Astrocyte of the hippocampus (primary cell): ENCODE results near the gene PPP1R9A.

ENCODE experiments used
- DNase-seq: peaks from one replicate; pipeline ENCODE4 v3.0.0; 2011; ENCODE audit warnings: low read depth, low spot score

PPP1R9A gene

DNA sequence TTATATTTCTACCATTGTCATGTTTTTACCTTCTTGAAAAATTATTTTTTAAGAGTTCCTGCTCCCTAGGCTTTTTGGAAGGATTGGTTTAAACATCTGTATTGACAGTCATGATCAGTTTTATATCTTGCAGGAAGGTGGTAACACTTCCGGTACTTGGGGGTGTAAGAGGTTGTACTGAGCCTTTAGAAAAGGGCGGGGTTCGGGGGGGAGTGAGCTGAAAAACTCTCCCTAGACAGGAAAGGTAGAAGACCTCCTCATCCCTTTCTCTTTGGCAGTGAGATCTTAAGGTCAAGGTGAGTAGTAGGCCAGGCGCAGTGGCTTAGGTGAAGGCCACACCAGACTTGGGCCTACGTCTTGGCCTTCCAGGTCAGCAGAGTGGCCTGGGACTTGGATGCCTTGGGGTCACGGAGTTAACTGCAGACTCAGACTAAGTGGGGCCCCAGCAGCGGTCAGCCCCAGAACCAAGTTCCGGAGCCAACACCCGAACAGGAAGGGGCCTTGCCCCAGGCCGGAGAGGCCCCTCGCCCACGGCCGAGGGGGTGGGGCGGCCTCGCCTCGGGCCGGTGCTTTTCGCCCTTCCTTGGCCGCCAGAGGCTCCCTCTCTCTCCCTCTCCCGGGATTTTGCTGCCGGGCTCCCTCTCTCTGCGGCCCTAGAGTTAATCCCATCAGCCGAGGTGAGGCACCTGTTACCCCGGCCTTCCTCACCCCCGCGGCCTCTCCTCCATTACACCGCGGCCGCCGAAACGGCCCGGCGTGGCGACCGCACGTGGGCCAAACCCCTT, at the start of gene PPP1R9A:
Gene PPP1R9A, plus strand, starts transcription at position 569 of the 785 bp plus-strand sequence. CDS start 2,520 bp downstream, outside the sequence.
- DNase-seq = peak; percentile 73

DNA sequence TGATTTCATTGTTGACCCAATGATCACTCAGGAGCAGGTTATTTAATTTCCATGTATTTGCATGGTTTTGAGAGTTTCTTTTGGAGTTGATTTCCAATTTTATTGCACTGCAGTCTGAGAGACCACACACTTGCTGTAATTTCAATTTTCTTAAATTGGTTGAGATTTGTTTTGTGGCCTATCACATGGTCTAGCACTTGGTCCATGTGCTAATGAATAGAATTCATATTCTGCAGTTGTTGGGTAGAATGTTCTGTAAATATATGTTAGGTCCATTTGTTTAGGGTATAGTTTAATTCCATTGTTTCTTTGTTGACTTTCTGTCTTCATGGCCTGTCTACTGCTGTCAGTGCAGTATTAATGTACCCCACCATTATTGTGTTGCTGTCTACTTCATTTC, 36.3 kb upstream of the PPP1R9A start:
- no peak for DNase-seq

DNA sequence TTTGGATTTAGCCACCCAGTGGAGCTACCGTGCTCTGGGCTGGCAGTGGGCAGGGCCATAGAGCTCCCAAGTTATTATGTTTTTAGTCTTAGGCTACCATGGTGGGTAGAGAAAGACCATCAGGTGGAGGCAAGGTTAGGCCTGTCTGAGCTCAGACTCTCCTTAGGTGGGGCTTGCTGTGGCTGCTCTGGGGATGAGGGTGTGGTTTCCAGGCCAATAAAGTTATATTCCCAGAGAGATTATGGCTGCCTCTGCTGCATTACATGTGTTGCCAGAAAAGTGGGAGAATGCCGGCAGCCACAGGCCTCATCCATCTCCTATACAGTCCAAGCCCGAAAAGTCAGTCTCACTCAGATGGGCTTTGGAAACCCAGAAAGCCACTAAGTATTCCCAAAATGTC, 34.2 kb upstream of the PPP1R9A start:
- no peak for DNase-seq

DNA sequence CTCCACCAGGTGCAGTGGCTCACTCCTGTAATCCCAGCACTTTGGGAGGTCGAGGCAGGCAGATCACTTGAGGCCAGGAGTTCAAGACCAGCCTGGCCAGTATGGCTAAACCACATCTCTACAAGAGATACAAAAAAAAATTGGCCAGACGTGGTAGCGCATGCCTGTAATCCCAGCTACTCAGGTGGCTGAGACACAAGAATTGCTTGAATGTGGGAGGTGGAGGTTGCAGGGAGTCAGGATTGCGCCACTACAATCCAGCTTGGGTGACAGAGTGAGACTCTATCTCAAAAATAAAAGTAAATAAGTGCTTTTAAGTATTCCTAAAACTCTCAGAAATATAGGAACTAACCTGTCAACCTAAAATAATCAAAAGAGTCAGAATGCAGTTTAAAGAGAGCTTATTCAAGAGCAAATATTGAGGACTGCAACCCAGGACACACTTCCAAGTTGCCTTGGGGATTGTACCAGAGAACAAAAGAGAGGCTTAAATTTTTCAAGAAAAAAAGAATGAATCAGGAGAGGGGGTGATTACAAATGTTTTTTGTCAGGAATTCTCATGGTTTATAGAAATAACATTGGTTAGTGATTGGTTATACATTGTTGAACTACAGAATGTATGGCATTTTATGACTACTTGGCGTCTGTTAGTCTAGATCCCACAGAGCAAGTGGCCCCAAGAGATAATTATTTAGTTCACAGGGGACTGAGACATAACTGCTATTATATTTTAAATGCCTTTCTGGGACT, 33.2 kb upstream of the PPP1R9A start:
- DNase-seq = peak; percentile 16

DNA sequence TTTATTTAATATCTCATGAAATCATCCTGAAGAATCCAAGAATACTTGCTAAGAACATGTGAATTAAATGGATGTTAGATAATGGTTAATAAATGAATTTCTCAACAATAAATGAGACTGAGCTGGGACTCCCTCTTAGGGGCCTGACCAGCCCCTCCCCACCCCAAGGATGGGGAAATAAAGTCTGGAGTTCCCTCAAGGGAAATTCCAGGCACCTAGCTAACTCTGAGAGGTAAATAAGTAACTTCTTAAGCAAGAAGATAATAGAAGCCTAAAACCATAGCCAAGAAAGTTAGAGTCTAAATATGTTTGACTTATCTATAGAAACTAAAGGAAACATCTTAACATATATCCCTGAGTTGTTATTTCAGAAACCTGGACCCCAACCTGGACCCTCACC, 32.2 kb upstream of the PPP1R9A start:
- DNase-seq = no peak

DNA sequence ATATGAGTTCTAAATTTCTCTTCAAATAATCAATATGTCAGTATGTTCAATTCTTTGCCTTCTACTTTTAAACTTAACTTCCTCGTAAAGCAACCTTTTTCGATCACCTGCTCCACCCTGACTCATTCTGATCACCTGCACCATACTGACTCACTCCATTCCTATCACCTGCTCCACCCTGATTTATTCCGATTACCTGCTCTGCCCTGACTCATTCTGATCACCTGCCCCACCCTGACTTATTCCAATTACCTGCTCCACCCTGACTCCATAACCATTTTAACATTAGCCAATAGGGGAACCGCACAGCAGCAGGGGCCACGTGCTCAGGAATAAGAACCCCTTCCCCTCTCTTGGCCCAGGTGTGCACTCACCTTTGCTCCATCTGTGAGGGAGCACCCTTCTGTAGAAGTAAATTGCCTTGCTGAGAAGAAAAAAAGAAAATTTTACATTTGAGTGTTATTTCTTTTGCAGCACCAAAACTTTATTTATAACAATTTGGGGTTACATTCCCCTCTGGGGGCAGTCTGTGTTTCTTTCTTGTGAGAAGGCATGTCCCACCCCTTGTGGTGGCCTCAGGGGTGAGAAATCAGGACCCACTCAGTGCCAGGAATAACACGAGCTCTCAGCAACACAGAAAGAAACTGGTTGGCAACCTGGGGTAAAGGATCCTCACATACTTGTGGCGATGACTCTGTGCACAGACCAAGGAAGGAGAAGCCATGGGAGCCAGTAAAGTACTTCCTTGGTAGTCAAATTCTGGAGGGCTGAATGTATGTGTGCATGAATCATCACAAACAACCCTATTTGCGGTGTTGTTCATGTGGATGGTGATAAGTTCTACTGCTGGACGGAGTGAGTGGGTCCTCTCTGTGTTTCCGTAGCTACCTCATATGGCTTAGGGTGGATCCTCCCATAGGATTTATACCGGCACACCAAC, 29.4 kb upstream of the PPP1R9A start:
- no peak for DNase-seq

DNA sequence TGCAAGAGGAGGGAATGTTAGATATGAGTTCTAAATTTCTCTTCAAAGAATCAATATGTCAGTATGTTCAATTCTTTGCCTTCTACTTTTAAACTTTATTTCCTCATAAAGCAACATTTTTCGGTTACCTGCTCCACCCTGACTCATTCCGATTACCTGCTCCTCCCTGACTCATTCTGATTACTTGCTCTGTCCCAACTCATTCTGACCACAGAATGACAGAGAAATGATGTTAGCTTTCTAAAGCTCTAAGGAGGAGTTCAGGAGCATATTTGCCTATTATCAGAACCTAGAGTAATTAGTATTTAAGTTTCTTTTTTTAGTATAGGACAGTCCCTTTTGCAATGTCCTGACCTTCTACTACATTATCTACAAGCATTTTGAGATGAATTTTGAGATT, 24.5 kb upstream of the PPP1R9A start:
- no peak for DNase-seq

DNA sequence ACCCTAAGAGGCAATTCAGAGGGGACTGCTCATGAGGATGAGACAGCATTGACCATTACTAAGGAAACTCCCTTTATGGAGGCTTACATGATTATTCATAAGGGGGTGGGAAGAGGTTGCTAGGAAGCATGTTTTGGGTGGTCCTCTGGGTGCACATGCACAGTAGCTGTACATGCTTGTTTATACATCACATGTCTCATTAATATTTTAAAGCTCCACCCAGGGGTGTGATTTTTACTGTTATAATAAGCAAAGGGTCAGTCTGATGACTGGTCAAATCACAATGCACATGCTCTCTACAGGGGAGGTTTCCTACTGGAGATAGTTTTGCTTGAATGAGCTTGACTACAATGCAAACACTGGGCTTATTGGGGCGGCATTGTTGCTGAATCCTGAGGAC, 23.8 kb upstream of the PPP1R9A start:
- no peak for DNase-seq

DNA sequence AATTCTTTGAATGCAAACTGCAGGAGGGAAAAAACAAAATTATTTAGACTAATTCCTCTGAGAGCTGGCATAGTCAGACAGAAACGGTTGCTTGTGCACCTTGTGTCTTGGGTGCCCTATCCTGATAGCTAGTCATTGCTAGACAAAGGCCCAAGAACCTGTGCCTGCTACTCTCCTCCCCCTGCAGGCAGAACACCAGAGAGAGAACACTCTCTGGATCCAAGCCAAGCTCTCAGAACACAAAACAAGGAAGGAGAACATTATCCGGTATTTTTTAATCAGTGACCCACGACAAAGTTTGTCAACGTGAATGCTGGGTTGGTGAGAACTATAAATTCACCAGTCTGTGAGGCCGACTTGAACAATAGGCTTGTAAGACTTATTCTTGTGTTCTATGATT, 18.8 kb upstream of the PPP1R9A start:
- DNase-seq = peak; percentile 32

DNA sequence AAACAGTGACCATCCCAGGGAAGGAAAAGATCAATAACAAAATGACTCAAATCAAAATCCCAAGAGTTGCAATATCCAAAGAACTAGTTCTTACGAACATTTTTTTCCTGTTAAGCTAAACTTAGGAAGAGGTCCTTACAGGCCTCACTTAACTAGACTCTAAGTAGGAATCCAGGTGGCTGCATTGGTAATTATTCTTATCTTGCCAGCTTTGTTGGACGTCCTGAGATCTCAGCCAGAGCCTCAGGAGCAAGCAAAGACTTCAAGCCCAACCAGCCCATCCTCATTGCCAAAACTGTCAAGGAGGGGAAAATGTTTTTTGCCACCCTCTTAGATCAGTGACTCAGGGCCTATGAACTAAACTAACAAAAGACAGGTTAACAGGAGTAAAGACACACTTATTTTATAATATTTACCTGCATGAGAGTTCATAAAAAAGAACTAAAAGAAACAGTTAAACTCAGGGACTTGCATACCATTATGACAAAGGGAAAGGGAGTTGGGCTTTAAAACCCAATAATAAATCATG, 18.3 kb upstream of the PPP1R9A start:
- DNase-seq = no peak

DNA sequence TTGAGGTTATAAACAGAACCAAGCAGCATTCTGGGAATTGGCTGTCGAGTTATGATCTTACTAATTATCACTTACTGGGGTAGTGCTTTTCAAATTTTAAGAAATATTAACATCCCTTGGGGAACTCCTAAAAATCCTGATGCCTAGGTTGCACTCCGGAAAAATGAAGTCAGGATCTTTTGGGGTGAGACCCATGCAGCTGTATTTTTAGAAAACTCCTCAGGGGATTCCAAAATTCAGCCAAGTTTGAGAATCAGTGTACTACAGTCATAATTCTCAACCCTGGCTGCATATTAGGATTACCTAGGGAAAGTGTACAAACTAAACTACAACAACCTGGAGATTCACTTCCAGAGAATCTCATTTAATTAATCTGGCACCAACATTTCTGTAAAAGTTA, 17.2 kb upstream of the PPP1R9A start:
- no peak for DNase-seq

DNA sequence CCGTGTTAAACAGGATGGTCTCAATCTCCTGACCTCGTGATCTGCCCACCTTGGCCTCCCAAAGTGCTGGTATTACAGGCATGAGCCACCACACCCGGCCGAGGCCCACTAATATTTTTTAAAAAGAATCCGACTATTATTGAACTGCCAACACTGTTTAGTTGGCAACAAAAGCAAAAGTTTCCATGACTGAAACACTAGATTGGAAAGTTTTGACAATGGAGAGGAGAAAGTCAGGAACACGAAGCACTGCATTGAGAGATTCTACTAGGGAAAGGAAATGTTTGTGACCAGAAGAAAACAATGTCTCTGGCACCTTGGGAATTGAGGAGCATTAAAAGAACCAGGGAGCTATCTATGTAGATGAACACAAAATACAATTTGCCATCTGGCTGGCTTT, 13.7 kb upstream of the PPP1R9A start:
- no peak for DNase-seq

DNA sequence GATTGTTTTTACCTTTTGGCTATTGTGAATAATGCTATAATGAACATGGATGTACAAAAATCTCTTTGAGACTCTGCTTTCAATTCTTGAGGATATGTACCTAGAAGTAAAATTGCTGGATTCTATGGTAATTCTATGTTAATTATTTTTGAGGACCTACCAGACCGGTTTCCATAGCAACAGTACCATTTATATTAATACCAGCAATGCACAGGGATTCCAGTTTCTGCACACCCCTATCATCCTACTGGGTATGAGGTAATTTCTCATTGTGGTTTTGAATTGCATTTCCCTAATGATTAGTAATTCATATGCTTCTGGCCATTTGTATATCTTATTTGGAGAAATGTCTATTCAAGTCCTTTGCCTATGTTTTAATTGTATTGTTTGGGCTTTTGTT, 9.9 kb upstream of the PPP1R9A start:
- DNase-seq = no peak

DNA sequence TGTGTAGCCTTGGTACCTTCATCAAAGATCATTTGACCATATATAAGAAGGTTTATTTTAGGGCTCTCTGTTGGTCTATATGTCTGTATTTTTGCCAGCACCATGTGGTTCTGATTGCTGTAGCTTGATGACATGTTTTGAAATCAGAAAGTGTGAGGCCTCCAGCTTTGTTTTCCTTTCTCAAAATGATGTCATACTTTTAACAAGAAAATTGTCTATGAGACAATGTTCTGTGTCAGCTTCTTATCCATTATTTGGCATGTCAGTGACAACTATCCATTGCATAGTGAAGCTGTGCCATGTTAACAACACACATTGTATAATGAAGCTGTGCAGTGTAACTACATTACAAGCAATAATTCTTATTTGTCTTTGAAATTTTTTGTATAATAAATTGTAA, 9.1 kb upstream of the PPP1R9A start:
- no peak for DNase-seq

DNA sequence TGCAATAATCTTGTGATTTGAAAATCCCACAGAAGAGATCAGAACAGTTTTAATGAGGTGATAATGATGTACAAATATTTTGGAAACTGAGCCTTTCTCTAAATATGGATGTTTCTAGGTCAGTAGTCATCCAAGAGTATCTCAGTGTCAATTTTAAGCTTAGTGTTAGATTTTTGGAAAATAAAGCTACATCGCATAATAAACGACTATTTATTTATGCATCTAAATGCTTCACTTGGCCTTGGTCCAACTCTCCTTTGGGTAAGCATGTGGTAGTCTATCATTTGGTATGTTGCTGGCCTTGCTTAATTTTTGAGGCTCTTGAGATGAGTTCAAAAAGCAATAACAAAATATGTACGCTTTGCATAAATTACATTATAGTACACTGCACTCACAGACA, 5.4 kb upstream of the PPP1R9A start:
- DNase-seq = no peak

DNA sequence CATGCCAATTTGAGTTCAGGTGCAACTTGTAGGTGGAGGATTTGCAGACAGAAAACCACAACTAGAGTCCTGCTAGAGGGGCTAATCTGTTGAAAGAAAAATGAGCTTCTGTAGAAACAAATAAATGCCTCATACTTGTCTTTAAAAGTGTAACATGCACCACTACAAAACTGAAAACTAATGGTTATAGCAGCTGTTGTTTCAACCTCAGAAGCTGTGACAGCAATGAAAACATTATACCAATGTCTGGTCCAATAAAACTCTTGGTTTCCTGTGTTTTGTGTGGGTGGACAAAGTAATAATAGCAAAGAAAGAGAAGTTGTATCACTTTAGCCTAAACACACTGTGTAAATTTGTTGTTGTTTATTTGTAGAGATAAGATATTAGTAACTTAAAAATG, 3.4 kb upstream of the PPP1R9A start:
- no peak for DNase-seq

DNA sequence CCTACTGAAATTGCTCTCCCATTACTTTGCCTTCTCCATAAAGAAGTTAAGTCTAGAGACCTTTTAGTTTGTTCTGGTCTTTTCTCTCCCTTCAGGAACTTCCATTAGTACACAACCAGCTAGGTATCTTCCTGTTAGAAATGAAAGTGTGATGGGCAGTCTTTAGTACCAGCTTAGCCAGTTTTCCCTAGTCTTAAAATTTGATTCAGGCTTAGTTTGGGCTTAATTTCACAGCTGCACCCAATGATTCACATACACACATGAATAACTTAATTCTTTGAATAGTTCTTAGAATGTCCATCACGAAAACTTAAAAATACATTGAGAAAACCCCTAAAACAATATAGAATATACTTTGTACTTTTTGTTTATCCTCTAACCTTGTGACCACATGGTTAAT, 2.4 kb upstream of the PPP1R9A start:
- no peak for DNase-seq

DNA sequence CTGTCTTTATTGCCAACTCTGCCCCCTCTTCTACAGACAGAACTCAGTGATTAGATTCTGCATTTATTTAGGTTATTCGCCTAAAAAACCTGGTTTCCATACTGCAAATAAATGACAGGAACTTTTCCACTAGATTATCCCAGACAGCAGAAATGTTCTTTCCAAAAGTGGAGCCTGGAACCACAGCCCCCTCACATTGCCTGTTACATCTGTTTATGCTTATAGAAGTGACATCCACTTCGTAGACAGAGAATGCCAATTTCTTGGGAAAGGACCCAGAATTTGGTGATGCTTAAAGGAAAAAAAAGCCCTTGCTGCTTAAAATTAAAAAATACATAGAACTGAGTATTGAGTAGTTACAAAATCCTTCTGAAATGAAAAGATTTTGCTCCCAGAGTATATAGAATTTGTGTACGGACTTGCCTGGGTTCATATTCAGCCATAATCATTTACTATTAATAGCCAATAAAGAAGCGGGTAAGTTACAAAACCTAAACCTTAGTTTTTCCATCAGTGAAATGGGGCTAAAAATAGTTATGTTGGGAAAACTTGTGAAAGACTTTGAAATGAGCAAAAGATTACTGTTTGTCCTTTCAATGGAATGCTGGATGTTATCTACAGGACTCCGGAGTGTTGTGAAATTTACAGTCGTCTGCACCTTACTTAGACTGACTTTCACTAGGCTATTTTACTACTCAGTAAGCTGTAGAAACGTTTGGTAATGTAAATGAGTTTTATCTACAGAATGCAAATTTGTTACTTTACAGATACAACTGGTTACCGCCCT, 1.1 kb upstream of the PPP1R9A start:
- no peak for DNase-seq

DNA sequence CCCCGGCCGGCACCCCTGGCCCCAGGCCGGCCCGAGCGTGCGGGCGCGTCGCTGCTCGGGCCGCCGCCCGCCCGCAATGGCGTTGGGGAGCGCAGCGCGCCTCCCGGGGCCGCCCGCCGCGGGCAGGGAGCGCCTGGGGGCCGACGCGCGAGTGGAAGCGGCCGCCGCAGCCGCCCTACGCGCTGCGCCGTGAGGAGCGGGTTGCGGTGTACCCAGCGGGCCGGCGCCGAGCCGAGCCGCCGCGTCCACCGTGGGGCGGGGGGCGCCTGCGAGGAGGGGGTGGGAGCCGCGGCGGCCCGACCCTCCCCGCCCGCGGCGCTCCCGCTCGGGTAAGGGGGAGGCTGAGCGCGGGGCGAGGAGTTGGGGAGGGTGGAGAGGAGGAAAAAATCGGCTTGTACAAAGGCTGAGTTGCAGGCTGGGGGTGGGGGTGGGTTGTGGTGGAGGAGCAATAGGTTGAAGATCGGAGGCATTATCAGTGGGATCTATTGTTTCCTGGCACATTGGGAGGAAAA, 473 bp downstream of the PPP1R9A start:
- DNase-seq = peak; percentile 65

DNA sequence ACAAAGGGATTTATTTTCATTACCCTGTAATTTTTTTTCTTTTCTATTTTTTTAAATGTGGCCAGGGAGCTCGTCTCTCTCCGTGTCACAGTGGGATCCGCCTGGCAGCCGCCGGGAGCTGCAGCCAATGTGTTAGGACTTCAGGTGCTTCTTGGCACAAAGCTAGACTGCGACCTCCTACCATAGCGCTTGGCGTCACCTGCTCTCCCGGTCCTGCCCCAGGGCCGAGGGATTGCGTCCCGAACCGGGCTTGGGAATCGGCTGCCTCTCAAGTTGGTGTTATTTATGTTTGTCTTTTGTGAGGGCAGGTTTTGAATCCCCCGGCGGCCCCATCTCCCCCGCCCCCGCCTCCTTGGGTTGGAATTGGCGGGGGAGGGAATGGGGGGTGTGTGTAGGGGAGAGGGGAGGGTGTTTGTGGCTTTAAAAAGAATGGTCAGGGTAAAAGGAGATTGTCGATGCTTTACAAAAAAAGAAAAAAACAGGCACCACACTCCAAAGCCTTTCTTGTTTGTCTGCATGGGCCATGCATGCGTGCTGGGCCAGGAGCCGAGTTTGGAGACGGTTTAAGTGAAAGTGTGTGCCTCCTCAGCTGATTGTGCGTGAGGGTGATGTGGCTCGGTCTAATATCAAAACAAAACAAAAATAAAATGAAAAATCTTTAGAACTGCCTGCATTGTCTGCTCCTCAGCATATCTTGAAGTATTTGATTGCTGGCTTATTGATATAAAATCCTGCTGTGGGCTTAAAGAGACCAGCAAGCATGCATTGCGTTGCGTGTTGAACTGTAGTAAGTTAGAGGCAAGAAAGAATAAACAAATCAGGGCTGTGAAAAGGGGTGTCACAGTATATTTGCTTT, 1.2 kb downstream of the PPP1R9A start:
- DNase-seq = peak; percentile 58
